ENCODE measurements around the gene TCF7L1. TPM values are rescaled to one million over a fixed set of nuclear protein-coding genes. Genes with fewer than 3 reads are reported as not detected.

Gene TCF7L1
- total RNA-seq, 1 experiment from 2014 or later = 1.1 TPM

DNA sequence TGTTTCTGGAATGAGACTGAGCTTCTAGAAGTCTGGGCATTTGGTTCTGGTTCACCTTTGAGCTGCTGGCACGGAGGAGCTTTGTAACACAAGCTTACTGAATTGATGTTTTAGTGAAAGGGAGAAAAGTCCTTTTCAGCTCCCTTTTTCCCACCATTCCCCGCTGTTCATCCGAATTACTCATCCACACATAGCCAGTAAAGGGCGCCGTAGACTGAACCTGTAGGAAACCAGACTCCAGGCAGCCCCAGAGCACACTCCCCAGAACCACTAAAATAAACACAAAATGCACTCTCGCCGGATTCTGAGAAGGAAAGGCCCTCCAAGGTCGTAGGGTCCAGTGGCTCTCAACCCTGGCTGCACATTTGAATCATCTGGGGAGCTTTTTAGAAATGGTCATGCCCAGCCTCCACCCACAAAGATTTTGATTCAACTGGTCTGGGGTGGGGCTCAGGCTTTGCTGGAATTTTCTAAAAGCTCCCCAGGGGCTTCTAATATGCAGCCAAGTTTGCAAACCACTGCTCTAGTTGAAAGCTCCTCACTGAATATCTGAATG lies 29.6 kb downstream of the TCF7L1 start:
- ChIA-PET CTCF (interaction anchor here (0.7 kb wide), 1 partner anchor 136 kb away, joined by 3 read pairs; no protein-coding TSS in a partner anchor), POLR2A (no interaction called here)
- H3K27ac Mint-ChIP-seq (ENCODE audit: low read depth, unreplicated experiment) = no peak overlapping the region
- BruUV-seq (replicated peaks) = no TSS peak
- H3K9me3 Mint-ChIP-seq (ENCODE audit: unreplicated experiment) = no peaks in the 10 kb centered on the region
- intact Hi-C loops (cut with micrococcal nuclease) = no loop called here
- TF ChIP-seq, protein P1, sequence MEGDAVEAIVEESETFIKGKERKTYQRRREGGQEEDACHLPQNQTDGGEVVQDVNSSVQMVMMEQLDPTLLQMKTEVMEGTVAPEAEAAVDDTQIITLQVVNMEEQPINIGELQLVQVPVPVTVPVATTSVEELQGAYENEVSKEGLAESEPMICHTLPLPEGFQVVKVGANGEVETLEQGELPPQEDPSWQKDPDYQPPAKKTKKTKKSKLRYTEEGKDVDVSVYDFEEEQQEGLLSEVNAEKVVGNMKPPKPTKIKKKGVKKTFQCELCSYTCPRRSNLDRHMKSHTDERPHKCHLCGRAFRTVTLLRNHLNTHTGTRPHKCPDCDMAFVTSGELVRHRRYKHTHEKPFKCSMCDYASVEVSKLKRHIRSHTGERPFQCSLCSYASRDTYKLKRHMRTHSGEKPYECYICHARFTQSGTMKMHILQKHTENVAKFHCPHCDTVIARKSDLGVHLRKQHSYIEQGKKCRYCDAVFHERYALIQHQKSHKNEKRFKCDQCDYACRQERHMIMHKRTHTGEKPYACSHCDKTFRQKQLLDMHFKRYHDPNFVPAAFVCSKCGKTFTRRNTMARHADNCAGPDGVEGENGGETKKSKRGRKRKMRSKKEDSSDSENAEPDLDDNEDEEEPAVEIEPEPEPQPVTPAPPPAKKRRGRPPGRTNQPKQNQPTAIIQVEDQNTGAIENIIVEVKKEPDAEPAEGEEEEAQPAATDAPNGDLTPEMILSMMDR (IDR thresholded peaks at IDR 0.05; ENCODE audit: unreplicated experiment) = no peak
- no peak overlapping the region for H3K4me3 Mint-ChIP-seq (ENCODE audit: unreplicated experiment)
- no peaks in the 10 kb centered on the region for H3K36me3 Mint-ChIP-seq (ENCODE audit: insufficient read depth, unreplicated experiment)
- no peaks in the 10 kb centered on the region for H3K27me3 Mint-ChIP-seq (ENCODE audit: insufficient read depth, unreplicated experiment)
- H3K4me1 Mint-ChIP-seq (ENCODE audit: insufficient read depth, unreplicated experiment) = no peaks in the 10 kb centered on the region
- DNase-seq (ENCODE audit: unreplicated experiment) = no peak

- intact Hi-C loops (cut with micrococcal nuclease) = no loop called here
- no TSS peak for BruUV-seq (replicated peaks)
- H3K27ac Mint-ChIP-seq (ENCODE audit: low read depth, unreplicated experiment) = no peak overlapping the region
Measured at GRCh38 chr2:85163675-85164074, 30.5 kb downstream of the TCF7L1 start.

DNA sequence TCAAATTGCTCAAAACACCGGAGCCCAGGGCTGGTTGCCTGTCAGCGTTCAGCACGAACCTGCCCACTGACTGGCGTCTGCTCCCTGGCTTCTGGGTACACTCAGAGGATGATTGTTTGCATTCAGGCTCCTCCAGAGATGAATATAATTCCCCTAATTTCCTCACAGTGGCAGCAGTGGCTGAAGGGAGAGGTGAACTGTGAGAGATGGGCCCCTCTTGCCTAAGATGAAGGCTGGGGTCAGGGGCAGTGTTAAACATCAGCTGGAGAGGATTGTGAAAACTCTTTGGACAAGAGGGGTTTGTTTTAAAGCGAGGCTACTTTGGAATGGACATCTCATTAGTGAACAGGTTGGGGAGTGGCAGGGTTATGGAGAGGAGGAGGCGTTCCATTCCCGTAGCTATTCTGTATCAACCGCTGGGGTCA lies 31.0 kb downstream of the TCF7L1 start:
- no peak overlapping the region for H3K27ac Mint-ChIP-seq (ENCODE audit: low read depth, unreplicated experiment)
- ChIA-PET CTCF (no interaction called here), POLR2A (no interaction called here)
- BruUV-seq (replicated peaks) = no TSS peak
- H3K9me3 Mint-ChIP-seq (ENCODE audit: unreplicated experiment) = no peaks in the 10 kb centered on the region
- intact Hi-C loops (cut with micrococcal nuclease) = no loop called here
- H3K4me3 Mint-ChIP-seq (ENCODE audit: unreplicated experiment) = no peak overlapping the region
- no peaks in the 10 kb centered on the region for H3K27me3 Mint-ChIP-seq (ENCODE audit: insufficient read depth, unreplicated experiment)
- DNase-seq (ENCODE audit: unreplicated experiment) = no peak
- H3K4me1 Mint-ChIP-seq (ENCODE audit: insufficient read depth, unreplicated experiment) = no peaks in the 10 kb centered on the region
- H3K36me3 Mint-ChIP-seq (ENCODE audit: insufficient read depth, unreplicated experiment) = no peaks in the 10 kb centered on the region
- TF ChIP-seq, protein P1 (IDR thresholded peaks at IDR 0.05; ENCODE audit: unreplicated experiment) = no peak

More at GRCh38 chr2:85163675-85164074, 30.5 kb downstream of the TCF7L1 start:
- Mint-ChIP-seq H3K27me3 (ENCODE audit: insufficient read depth, unreplicated experiment) (no peaks in the 10 kb centered on the region), H3K36me3 (ENCODE audit: insufficient read depth, unreplicated experiment) (no peaks in the 10 kb centered on the region), H3K4me3 (ENCODE audit: unreplicated experiment) (no peak overlapping the region), H3K4me1 (ENCODE audit: insufficient read depth, unreplicated experiment) (no peaks in the 10 kb centered on the region), H3K9me3 (ENCODE audit: unreplicated experiment) (no peaks in the 10 kb centered on the region)
- no peak for DNase-seq (ENCODE audit: unreplicated experiment)
- ChIA-PET POLR2A (no interaction called here), CTCF (no interaction called here)
- TF ChIP-seq, protein P1 (IDR thresholded peaks at IDR 0.05; ENCODE audit: unreplicated experiment) = no peak

DNA sequence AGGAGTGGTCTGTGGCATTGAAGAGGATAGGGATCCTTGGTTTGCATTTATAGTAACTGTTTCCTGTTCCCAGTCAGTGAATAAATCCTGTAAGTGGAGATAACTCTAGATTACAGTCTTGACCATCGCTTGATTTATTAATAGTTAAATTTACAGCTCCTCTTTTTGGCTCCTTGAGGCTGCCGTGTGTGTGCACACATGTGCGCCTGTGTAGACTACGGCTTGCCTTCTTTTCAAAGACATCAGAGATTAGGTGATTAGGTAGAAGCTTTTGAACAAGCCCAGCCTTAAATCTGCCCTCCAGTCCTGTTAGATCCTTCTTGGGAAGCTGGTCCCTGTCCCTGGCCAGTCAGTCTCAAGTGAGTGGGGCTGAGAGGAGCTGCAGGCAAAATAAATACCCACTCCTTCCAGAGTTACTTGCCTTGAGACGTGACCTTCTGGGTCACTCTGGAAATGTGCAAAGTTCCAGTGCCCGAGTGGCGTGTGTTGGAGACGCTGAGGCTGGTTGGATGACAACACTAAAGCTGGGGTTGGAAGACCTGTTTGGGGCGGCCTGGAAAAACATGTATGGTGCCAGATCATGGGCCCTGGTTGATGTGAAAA lies 32.0 kb downstream of the TCF7L1 start:
- intact Hi-C loops (cut with micrococcal nuclease) = no loop called here

More for the DNA sequence above, 32.0 kb downstream of the TCF7L1 start:
- DNase-seq (ENCODE audit: unreplicated experiment) = no peak
- Mint-ChIP-seq H3K27me3 (ENCODE audit: insufficient read depth, unreplicated experiment) (no peaks in the 10 kb centered on the region), H3K36me3 (ENCODE audit: insufficient read depth, unreplicated experiment) (no peaks in the 10 kb centered on the region), H3K4me1 (ENCODE audit: insufficient read depth, unreplicated experiment) (no peaks in the 10 kb centered on the region), H3K27ac (ENCODE audit: low read depth, unreplicated experiment) (no peak overlapping the region), H3K9me3 (ENCODE audit: unreplicated experiment) (no peaks in the 10 kb centered on the region), H3K4me3 (ENCODE audit: unreplicated experiment) (no peak overlapping the region)
- TF ChIP-seq, protein P1 (IDR thresholded peaks at IDR 0.05; ENCODE audit: unreplicated experiment) = no peak
- ChIA-PET POLR2A (interaction anchor here (0.6 to 0.9 kb wide), 2 partner anchors 56 to 105 kb away, joined by 3 read pairs; no protein-coding TSS in a partner anchor), CTCF (no interaction called here)
- BruUV-seq (replicated peaks) = no TSS peak
